SJSA1 (cell line): ENCODE results near the gene HELZ. TPM values are rescaled to one million over a fixed set of nuclear protein-coding genes. Genes with fewer than 3 reads are reported as not detected.
"Not testable (repeated sequence)": the region's sequence is repeated elsewhere in the genome, so short reads cannot be mapped to it uniquely, and the experiment has no call there.

Experiments
- DNase-seq, 2 experiments: peaks; one replicate each; pipeline ENCODE4 v3.0.0-alpha.2; 2015 to 2020; ENCODE audit warnings: low spot score in 2 of 2, low read depth in 1 of 2
- H3K27ac ChIP-seq: fragments of 250-450 bp; sonication (Bioruptor Pico); 2 replicates; pipeline ENCODE4 v1.5.1; 2020; ENCODE audit warnings: mild to moderate bottlenecking, moderate library complexity
- H3K27me3 ChIP-seq: fragments of 250-450 bp; sonication (Bioruptor Pico); replicated peaks from 2 replicates; pipeline ENCODE4 v1.5.1; 2020; ENCODE audit warnings: mild to moderate bottlenecking, moderate library complexity
- H3K36me3 ChIP-seq: fragments of 250-450 bp; sonication (Bioruptor Pico); 2 replicates; pipeline ENCODE4 v1.5.1; 2020; ENCODE audit warnings: mild to moderate bottlenecking
- H3K4me1 ChIP-seq: fragments of 250-450 bp; sonication (Bioruptor Pico); replicated peaks from 2 replicates; pipeline ENCODE4 v1.6.1; 2021; ENCODE audit warnings: mild to moderate bottlenecking
- H3K4me3 ChIP-seq: fragments of 250-450 bp; sonication (Bioruptor Pico); 2 replicates; pipeline ENCODE4 v1.5.1; 2020; ENCODE audit warnings: mild to moderate bottlenecking
- H3K9me3 ChIP-seq: fragments of 250-450 bp; sonication (Bioruptor Pico); replicated peaks from 2 replicates; pipeline ENCODE4 v1.5.1; 2020; ENCODE audit warnings: mild to moderate bottlenecking
- total RNA-seq: library from RNA; depleted of rRNA; stranded (reverse); fragments of >200 nt; shearing (Covaris generic); gene quantifications from 2 replicates; pipeline ENCODE4 v1.2.3, GENCODE V29; 2014

The HELZ gene
- total RNA-seq, 1 experiment from 2014 or later, result 60.0 TPM

- no peak for DNase-seq
- H3K36me3 ChIP-seq, result no peaks in the 10 kb centered on the region
- no peaks in the 10 kb centered on the region for H3K27me3 ChIP-seq
- H3K27ac ChIP-seq, result no peak overlapping the region
- no peak overlapping the region for H3K4me3 ChIP-seq
- no peaks in the 10 kb centered on the region for H3K4me1 ChIP-seq
- H3K9me3 ChIP-seq, result no peaks in the 10 kb centered on the region
Measured at GRCh38 chr17:67279115-67279514, 34.1 kb upstream of the HELZ start.

- H3K27ac ChIP-seq, result no peak overlapping the region
- H3K9me3 ChIP-seq, result no peaks in the 10 kb centered on the region
Measured at GRCh38 chr17:67278363-67278762, 33.4 kb upstream of the HELZ start.

GRCh38 chr17:67276075-67276474 is 31.1 kb upstream of the HELZ start:
- H3K36me3 ChIP-seq, result no peaks in the 10 kb centered on the region
- no peaks in the 10 kb centered on the region for H3K4me1 ChIP-seq
- no peak overlapping the region for H3K4me3 ChIP-seq
- H3K9me3 ChIP-seq, result no peaks in the 10 kb centered on the region
- H3K27me3 ChIP-seq, result no peaks in the 10 kb centered on the region
- H3K27ac ChIP-seq, result no peak overlapping the region
- no peak for DNase-seq

More at GRCh38 chr17:67278363-67278762, 33.4 kb upstream of the HELZ start:
- H3K36me3 ChIP-seq, result no peaks in the 10 kb centered on the region
- no peaks in the 10 kb centered on the region for H3K27me3 ChIP-seq
- no peak overlapping the region for H3K4me3 ChIP-seq
- no peaks in the 10 kb centered on the region for H3K4me1 ChIP-seq
- no peak for DNase-seq

- Histone ChIP-seq H3K27ac (no peak overlapping the region), H3K9me3 (no peaks in the 10 kb centered on the region), H3K36me3 (no peaks in the 10 kb centered on the region), H3K4me1 (no peaks in the 10 kb centered on the region), H3K27me3 (no peaks in the 10 kb centered on the region), H3K4me3 (no peak overlapping the region)
- DNase-seq, result no peak
Measured at GRCh38 chr17:67274466-67274865, 29.5 kb upstream of the HELZ start.

- H3K27ac ChIP-seq, result no peak overlapping the region
- H3K4me1 ChIP-seq, result no peaks in the 10 kb centered on the region
- H3K36me3 ChIP-seq, result no peaks in the 10 kb centered on the region
- no peaks in the 10 kb centered on the region for H3K27me3 ChIP-seq
- no peak overlapping the region for H3K4me3 ChIP-seq
- no peak for DNase-seq
- no peaks in the 10 kb centered on the region for H3K9me3 ChIP-seq
Measured at GRCh38 chr17:67273900-67274299, 28.9 kb upstream of the HELZ start.

- Histone ChIP-seq H3K36me3 (no peaks in the 10 kb centered on the region), H3K27ac (no peak overlapping the region), H3K27me3 (no peaks in the 10 kb centered on the region), H3K4me3 (no peak overlapping the region), H3K4me1 (no peaks in the 10 kb centered on the region), H3K9me3 (no peaks in the 10 kb centered on the region)
- no peak for DNase-seq
Measured at GRCh38 chr17:67272312-67273047, 27.5 kb upstream of the HELZ start.

GRCh38 chr17:67271187-67271586 is 26.2 kb upstream of the HELZ start:
- not testable (repeated sequence) for H3K27ac ChIP-seq, H3K27me3 ChIP-seq, H3K36me3 ChIP-seq, H3K4me1 ChIP-seq, H3K9me3 ChIP-seq, H3K4me3 ChIP-seq, DNase-seq

GRCh38 chr17:67270416-67270815 is 25.4 kb upstream of the HELZ start:
- H3K4me3 ChIP-seq, result no peak overlapping the region
- no peaks in the 10 kb centered on the region for H3K36me3 ChIP-seq
- no peaks in the 10 kb centered on the region for H3K9me3 ChIP-seq
- no peaks in the 10 kb centered on the region for H3K4me1 ChIP-seq
- H3K27ac ChIP-seq, result no peak overlapping the region
- no peak for DNase-seq
- no peaks in the 10 kb centered on the region for H3K27me3 ChIP-seq

GRCh38 chr17:67266496-67266895 is 21.5 kb upstream of the HELZ start:
- no peak overlapping the region for H3K4me3 ChIP-seq
- DNase-seq, result no peak
- H3K27ac ChIP-seq, result no peak overlapping the region
- H3K27me3 ChIP-seq, result no peaks in the 10 kb centered on the region
- H3K36me3 ChIP-seq, result no peaks in the 10 kb centered on the region
- no peaks in the 10 kb centered on the region for H3K9me3 ChIP-seq
- no peaks in the 10 kb centered on the region for H3K4me1 ChIP-seq

- Histone ChIP-seq H3K4me3 (no peak overlapping the region), H3K9me3 (no peaks in the 10 kb centered on the region), H3K4me1 (no peaks in the 10 kb centered on the region), H3K27me3 (no peaks in the 10 kb centered on the region), H3K27ac (no peak overlapping the region), H3K36me3 (no peaks in the 10 kb centered on the region)
- no peak for DNase-seq
Measured at GRCh38 chr17:67265436-67266019, 20.5 kb upstream of the HELZ start.

- Histone ChIP-seq H3K4me1 (peaks cover 6% of the 10 kb centered on the region; the same call in 1 of the 2 replicates), H3K9me3 (no peaks in the 10 kb centered on the region), H3K36me3 (no peaks in the 10 kb centered on the region), H3K27ac (no peak overlapping the region), H3K4me3 (no peak overlapping the region), H3K27me3 (no peaks in the 10 kb centered on the region)
- no peak for DNase-seq
Measured at GRCh38 chr17:67262435-67263117, 17.6 kb upstream of the HELZ start.

- Histone ChIP-seq H3K36me3 (no peaks in the 10 kb centered on the region), H3K4me3 (no peak overlapping the region), H3K4me1 (peaks cover 6% of the 10 kb centered on the region; the same call in 1 of the 2 replicates), H3K27me3 (no peaks in the 10 kb centered on the region), H3K9me3 (no peaks in the 10 kb centered on the region), H3K27ac (no peak overlapping the region)
- no peak for DNase-seq
Measured at GRCh38 chr17:67260170-67260987, 15.4 kb upstream of the HELZ start.

GRCh38 chr17:67258821-67259468 is 13.9 kb upstream of the HELZ start:
- Histone ChIP-seq H3K9me3 (no peaks in the 10 kb centered on the region), H3K36me3 (no peaks in the 10 kb centered on the region), H3K4me1 (peaks cover 6% of the 10 kb centered on the region; the same call in 1 of the 2 replicates), H3K27ac (no peak overlapping the region), H3K4me3 (no peak overlapping the region), H3K27me3 (no peaks in the 10 kb centered on the region)
- DNase-seq, result no peak
